Superior temporal gyrus (tissue), 1 donor: Measurements from ENCODE around the gene GTF3C6.
"Not testable (repeated sequence)": the region's sequence is repeated elsewhere in the genome, so short reads cannot be mapped to it uniquely, and the experiment has no call there.

ENCODE experiments used
- DNase-seq: peaks from one replicate; pipeline ENCODE4 v3.0.0-alpha.2; 2016; ENCODE audit errors: extremely low spot score

GTF3C6 gene

DNA sequence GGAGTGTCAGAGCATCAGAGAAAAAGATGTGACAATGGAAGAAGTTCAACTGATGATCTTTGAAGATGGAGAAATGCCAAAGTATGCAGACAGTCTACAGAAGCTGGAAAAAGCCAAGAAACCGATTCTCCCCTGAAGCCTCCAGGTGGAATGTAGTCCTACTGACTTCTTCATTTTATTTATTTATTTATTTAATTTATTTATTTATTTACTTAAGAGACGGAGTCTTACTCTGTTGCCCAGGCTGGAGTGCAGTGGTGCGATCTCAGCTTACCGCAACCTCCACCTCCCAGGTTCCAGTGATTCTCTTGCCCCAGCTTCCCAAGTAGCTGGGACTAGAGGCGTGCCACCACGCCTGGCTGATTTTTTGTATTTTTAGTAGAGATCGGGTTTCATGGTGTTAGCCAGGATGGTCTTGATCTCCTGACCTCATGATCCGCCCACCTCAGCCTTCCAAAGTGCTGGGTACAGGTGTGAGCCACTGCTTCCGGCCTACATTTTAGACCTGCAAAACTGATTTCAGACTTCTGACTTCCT lies 21.1 kb downstream of the GTF3C6 start:
- DNase-seq = no peak

DNA sequence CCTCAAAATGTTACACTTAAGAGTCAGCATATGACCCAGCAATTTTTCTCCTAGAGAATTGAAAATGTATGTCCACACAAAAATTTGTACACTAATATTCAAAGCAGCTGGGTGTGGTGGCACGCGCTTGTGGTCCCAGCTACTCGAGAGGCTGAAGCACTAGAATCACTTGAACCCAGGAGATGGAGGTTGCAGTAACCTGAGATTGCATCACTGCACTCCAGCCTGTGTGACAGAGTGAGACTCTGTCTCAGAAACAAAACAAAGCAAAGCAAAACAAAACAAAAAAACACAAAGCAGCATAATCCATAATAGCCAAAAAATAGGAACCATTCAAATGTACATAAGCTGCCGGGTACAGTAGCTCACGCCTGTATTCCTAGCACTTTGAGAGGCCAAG lies 21.7 kb downstream of the GTF3C6 start:
- no peak for DNase-seq

DNA sequence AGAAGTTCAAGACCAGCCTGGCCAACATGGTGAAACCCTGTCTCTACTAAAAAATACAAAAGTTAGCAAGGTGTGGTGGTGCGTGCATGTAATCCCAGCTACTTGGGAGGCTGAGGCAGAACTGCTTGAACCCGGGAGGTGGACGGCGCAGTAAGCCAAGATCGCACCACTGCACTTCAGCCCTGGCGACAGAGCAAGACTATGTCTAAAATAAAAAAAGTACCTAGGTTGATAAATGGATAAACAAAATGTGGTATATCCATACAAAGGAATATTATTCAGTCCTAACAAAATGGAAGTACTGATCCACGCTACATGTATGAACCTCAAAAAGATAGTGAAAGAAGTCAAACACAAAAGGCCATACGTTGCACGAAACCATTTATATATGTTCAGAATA lies 22.1 kb downstream of the GTF3C6 start:
- no peak for DNase-seq

DNA sequence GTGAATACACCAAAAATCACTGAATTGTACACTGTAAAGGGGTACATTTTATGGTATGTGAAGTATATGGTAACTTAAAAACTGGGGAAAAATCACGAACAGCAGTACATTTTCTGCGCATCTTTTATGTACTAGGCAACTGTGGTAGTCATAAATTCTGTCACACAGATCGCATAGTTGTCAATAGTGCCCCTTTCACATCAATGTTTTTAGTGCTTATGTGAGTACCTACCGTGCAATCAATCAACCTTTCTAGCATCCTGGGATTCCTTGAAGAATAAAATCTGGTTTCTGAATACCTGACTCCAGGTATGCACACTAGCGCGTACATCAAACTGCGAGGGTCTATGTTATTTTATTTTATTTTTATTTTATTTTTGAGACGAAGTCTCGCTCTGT lies 22.7 kb downstream of the GTF3C6 start:
- no peak for DNase-seq

GRCh38 chr6:110990840-110991576 lies 32.5 kb downstream of the GTF3C6 start:
- DNase-seq = no peak

DNA sequence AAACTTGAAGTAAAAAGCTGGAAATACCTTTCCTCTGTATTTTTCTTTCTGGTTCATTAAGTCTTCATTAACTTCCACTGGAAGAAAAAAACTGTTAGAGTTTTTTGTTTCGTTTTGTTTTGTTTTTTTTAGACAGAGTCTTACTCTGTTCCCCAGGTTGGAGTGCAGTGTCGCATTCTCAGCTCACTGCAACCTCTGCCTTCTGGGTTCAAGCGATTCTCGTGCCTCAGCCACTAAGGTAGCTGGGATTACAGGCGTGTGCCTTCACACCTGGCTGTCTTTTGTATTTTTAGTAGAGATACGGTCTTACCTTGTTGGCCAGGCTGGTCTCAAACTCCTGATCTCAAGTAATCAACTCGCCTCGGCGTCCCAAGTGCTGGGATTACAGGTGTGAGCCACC lies 38.2 kb downstream of the GTF3C6 start:
- no peak for DNase-seq

DNA sequence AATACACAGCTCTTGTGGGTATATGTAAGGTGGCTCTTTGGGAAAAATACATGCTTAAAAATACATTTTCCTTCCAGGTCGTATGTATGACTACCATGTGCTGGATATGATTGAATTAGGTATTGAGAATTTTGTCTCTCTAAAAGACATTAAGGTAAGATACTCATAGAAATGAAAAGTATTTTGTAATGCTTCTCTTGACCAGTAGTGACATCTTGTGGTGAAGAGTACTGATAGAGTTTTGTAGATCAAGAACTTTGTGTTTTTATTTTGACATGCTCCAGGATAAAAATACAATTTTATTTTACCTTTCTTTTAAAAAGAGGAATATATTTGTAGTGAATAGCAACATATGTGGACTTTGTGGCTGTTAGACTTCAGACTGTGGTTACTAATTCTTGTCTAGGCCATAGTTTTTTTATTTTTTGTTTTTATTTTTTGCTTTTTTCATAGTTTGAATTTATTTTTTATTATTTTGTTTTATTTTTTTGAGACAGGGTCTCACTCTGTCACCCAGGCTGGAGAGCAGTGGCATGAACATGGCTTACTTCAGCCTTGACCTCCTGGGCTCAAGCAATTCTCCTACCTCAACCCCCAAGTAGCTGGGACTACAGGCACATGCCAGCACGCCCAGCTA lies 41.2 kb downstream of the GTF3C6 start:
- peak; percentile 72 for DNase-seq

GRCh38 chr6:111002350-111002749 lies 43.8 kb downstream of the GTF3C6 start:
- no peak for DNase-seq

DNA sequence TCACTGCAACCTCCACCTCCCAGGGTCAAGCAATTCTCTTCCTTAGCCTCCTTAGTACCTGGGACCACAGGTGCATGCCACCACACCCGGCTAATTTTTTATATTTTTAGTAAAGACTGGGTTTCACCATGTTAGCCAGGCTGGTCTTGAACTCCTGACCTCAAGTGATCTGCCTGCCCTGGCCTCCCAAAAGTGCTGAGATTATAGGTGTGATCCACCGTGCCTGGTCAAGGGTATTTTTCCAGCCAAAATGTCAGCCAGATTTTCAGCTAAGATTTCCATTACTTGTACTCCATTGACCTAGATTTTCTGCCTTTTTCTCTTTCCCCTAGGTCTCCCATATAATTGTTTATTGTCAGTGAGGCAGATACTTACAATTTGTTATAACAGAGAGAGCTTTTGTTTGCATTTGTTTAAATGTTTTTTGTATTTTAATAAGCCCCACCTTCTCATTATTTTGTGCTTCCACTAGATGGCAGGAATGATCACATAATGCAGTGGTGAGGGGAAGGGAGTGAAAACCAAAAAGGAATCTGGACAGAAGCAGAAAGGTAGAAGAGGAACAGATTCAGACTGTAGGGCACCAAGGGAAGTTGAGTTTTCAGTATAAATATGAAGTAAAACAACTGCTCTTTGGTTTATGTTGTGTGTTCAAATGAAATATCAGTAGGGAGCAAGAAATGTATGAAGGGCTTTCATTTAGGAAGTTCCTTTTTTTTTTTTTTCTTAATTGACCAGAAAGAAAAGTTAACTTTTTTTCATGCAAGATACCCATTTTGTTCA lies 53.0 kb downstream of the GTF3C6 start:
- peak; percentile 75 for DNase-seq

GRCh38 chr6:111012143-111012452 lies 53.6 kb downstream of the GTF3C6 start:
- DNase-seq = no peak

- not testable (repeated sequence) for DNase-seq
Measured at GRCh38 chr6:111012520-111012919, 54.0 kb downstream of the GTF3C6 start.

DNA sequence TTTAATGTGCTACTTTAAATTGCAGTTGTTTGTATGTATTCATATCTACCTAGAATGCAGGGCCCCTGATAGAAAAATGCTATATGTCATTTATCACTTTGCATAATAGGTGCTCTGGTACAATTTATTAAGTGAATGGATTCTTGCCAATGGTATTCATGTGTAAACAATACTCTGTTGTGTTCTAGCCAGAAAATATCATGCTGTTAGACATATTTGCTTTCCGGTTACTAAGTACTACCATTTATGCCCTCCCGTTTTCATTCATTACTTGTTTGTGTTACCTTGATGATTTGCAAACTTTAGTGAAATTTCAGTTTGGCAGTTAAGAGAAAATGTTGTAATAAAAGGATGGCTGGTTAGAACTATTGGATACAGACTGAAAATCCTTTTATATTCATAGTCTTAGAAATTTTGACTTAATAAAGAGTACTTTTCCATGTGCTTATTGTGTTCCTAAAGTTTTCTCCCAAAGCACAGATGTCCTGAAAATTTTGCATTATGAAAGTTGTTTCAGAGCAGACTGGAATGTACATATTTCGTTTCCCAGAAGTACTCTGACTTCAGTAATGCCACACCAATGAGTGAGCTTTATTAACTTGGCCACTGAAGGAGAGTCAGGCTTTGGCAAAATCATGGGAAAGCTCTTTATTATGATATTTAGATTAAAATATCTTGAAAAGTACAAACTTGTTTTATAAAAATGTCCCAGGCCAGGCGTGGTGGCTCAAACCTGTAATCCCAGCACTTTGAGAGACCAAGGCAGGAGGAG lies 54.8 kb downstream of the GTF3C6 start:
- DNase-seq = no peak

DNA sequence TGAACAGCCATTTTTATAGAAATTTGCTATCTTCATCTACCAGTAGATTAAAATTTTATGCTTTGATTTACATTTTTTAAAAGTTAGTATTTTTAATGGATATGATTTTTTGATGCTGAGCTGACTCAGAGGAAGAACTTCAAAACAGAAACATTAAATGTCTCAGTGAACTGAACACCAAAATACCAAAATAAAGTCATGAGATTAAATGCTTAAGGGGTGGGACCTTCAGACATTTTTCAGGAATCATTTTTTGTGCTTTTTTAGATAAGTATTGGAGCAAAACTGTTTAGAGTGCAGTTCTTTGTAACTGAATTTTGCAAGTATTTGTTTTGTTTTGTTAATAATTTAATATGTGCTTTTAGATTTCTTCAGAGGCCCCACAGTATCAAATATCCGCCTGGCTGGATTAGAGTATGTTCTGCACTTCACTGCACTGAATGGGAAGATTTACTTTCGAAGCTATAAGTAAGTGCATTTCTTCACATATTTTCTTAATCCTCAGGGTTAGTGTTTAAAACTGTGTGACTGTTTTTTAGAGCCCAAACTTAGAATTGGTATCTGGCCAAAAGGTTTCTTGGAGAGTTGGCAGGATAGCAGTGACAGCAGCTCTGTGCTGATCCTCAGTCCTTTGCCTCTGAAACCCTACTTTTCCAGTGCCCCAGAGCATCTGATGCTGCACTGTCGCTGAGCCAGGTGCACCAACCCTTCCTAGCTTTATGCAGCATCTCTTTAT lies 57.1 kb downstream of the GTF3C6 start:
- no peak for DNase-seq

DNA sequence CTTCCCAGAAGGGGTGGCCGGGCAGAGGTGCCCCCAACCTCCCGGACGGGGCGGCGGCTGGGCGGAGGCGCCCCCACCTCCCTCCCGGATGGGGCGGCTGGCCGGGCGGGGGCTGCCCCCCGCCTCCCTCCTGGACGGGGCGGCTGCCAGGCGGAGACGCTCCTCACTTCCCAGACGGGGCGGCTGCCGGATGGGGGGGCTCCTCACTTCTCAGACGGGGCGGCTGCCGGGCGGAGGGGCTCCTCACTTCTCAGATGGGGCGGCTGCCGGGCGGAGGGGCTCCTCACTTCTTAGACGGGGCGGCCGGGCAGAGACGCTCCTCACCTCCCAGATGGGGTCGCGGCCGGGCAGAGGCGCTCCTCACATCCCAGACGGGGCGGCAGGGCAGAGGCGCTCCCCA lies 58.7 kb downstream of the GTF3C6 start:
- DNase-seq = not testable (repeated sequence)
